NCI-H82 (cell line): Measurements from ENCODE around the gene HIRIP3.
"Not testable (repeated sequence)": the region's sequence is repeated elsewhere in the genome, so short reads cannot be mapped to it uniquely, and the experiment has no call there.

Experiments used
- DNase-seq: peaks from one replicate; lab custom pipeline; 2025; lab: John Stamatoyannopoulos, UW

HIRIP3 gene

GRCh38 chr16:30016555-30017276 lies 21.3 kb upstream of the HIRIP3 start:
- no peak for DNase-seq

- not testable (repeated sequence) for DNase-seq
These were observed 20.0 kb upstream of the HIRIP3 start for GRCh38 chr16:30015450-30015849.

GRCh38 chr16:30012598-30012997 lies 17.2 kb upstream of the HIRIP3 start:
- DNase-seq: not testable (repeated sequence)

GRCh38 chr16:30011714-30012504 lies 16.5 kb upstream of the HIRIP3 start:
- peak; percentile 45 for DNase-seq

- peak; percentile 77 for DNase-seq
These were observed 15.7 kb upstream of the HIRIP3 start, which contains the start of gene DOC2A for GRCh38 chr16:30010844-30011713. Gene DOC2A (minus strand): TSS chr16:30011027. CDS start chr16:30010222, 805 bp downstream.

GRCh38 chr16:30009990-30010843 lies 14.8 kb upstream of the HIRIP3 start:
- peak; percentile 22 for DNase-seq

GRCh38 chr16:30009085-30009862 lies 13.9 kb upstream of the HIRIP3 start:
- no peak for DNase-seq

- no peak for DNase-seq
These were observed 12.0 kb upstream of the HIRIP3 start for GRCh38 chr16:30007378-30007895.

GRCh38 chr16:30006659-30007377 lies 11.4 kb upstream of the HIRIP3 start:
- DNase-seq: no peak

- no peak for DNase-seq
These were observed 10.7 kb upstream of the HIRIP3 start for GRCh38 chr16:30006095-30006473.

GRCh38 chr16:30005341-30006094 lies 10.1 kb upstream of the HIRIP3 start:
- peak; percentile 73 for DNase-seq

GRCh38 chr16:30004811-30005242 lies 9.4 kb upstream of the HIRIP3 start:
- DNase-seq: peak; percentile 51

GRCh38 chr16:30004424-30004776 lies 9.0 kb upstream of the HIRIP3 start:
- DNase-seq: no peak

- no peak for DNase-seq
These were observed 8.4 kb upstream of the HIRIP3 start for GRCh38 chr16:30003670-30004423.

- DNase-seq: no peak
These were observed 7.4 kb upstream of the HIRIP3 start for GRCh38 chr16:30002614-30003346.

GRCh38 chr16:30000735-30001631 lies 5.6 kb upstream of the HIRIP3 start:
- DNase-seq: no peak
